Measurements from ENCODE around the gene CEP350. TPM values are rescaled to one million over a fixed set of nuclear protein-coding genes. Genes with fewer than 3 reads are reported as not detected.

Gene CEP350
- total RNA-seq, 1 donor from 2014 or later: 39.2 TPM

GRCh38 chr1:180027949-180028445, 73.4 kb downstream of the CEP350 start:
- H3K9me3 Mint-ChIP-seq (ENCODE audit: unreplicated experiment): no peaks in the 10 kb centered on the region
- no peak overlapping the region for H3K4me3 Mint-ChIP-seq (ENCODE audit: unreplicated experiment)
- no peak overlapping the region for H3K27ac Mint-ChIP-seq (ENCODE audit: unreplicated experiment)
- H3K27me3 Mint-ChIP-seq (ENCODE audit: unreplicated experiment): no peaks in the 10 kb centered on the region
- peaks cover 18% of the 10 kb centered on the region for H3K36me3 Mint-ChIP-seq (ENCODE audit: low read depth, unreplicated experiment)
- no peak for TF ChIP-seq CTCF (IDR thresholded peaks at IDR 0.05; ENCODE audit: unreplicated experiment)
- H3K4me1 Mint-ChIP-seq (ENCODE audit: unreplicated experiment): no peaks in the 10 kb centered on the region
- DNase-seq (ENCODE audit: low spot score): no peak

GRCh38 chr1:180028864-180029263, 74.3 kb downstream of the CEP350 start:
- H3K27me3 Mint-ChIP-seq (ENCODE audit: unreplicated experiment): no peaks in the 10 kb centered on the region
- no peaks in the 10 kb centered on the region for H3K4me1 Mint-ChIP-seq (ENCODE audit: unreplicated experiment)
- no peak for TF ChIP-seq CTCF (IDR thresholded peaks at IDR 0.05; ENCODE audit: unreplicated experiment)
- no peaks in the 10 kb centered on the region for H3K9me3 Mint-ChIP-seq (ENCODE audit: unreplicated experiment)
- H3K36me3 Mint-ChIP-seq (ENCODE audit: low read depth, unreplicated experiment): peaks cover 18% of the 10 kb centered on the region
- no peak overlapping the region for H3K4me3 Mint-ChIP-seq (ENCODE audit: unreplicated experiment)
- no peak overlapping the region for H3K27ac Mint-ChIP-seq (ENCODE audit: unreplicated experiment)
- DNase-seq (ENCODE audit: low spot score): no peak

GRCh38 chr1:180029524-180030135, 75.0 kb downstream of the CEP350 start:
- Mint-ChIP-seq H3K27ac (ENCODE audit: unreplicated experiment) (no peak overlapping the region), H3K36me3 (ENCODE audit: low read depth, unreplicated experiment) (peaks cover 19% of the 10 kb centered on the region), H3K4me1 (ENCODE audit: unreplicated experiment) (no peaks in the 10 kb centered on the region), H3K27me3 (ENCODE audit: unreplicated experiment) (peaks cover 1% of the 10 kb centered on the region), H3K4me3 (ENCODE audit: unreplicated experiment) (no peak overlapping the region), H3K9me3 (ENCODE audit: unreplicated experiment) (no peaks in the 10 kb centered on the region)
- no peak for TF ChIP-seq CTCF (IDR thresholded peaks at IDR 0.05; ENCODE audit: unreplicated experiment)
- no peak for DNase-seq (ENCODE audit: low spot score)

GRCh38 chr1:180031664-180032063, 77.1 kb downstream of the CEP350 start:
- peaks cover 12% of the 10 kb centered on the region for H3K36me3 Mint-ChIP-seq (ENCODE audit: low read depth, unreplicated experiment)
- H3K9me3 Mint-ChIP-seq (ENCODE audit: unreplicated experiment): no peaks in the 10 kb centered on the region
- H3K27ac Mint-ChIP-seq (ENCODE audit: unreplicated experiment): no peak overlapping the region
- TF ChIP-seq CTCF (IDR thresholded peaks at IDR 0.05; ENCODE audit: unreplicated experiment): no peak
- no peak for DNase-seq (ENCODE audit: low spot score)
- no peak overlapping the region for H3K4me3 Mint-ChIP-seq (ENCODE audit: unreplicated experiment)
- no peaks in the 10 kb centered on the region for H3K4me1 Mint-ChIP-seq (ENCODE audit: unreplicated experiment)
- peaks cover 1% of the 10 kb centered on the region for H3K27me3 Mint-ChIP-seq (ENCODE audit: unreplicated experiment)

- no peak for TF ChIP-seq CTCF (IDR thresholded peaks at IDR 0.05; ENCODE audit: unreplicated experiment)
- Mint-ChIP-seq H3K9me3 (ENCODE audit: unreplicated experiment) (no peaks in the 10 kb centered on the region), H3K4me1 (ENCODE audit: unreplicated experiment) (no peaks in the 10 kb centered on the region), H3K4me3 (ENCODE audit: unreplicated experiment) (no peak overlapping the region), H3K27me3 (ENCODE audit: unreplicated experiment) (peaks cover 1% of the 10 kb centered on the region), H3K27ac (ENCODE audit: unreplicated experiment) (no peak overlapping the region), H3K36me3 (ENCODE audit: low read depth, unreplicated experiment) (peaks cover 11% of the 10 kb centered on the region)
- no peak for DNase-seq (ENCODE audit: low spot score)
Observed at GRCh38 chr1:180033390-180033789, 78.8 kb downstream of the CEP350 start.

All from endothelial cell (in vitro differentiated cells).